Type B pancreatic cell (in vitro differentiated cells): ENCODE data around the gene GLRX. TPM values are rescaled to one million over a fixed set of nuclear protein-coding genes. Genes with fewer than 3 reads are reported as not detected.

Source experiments
- DNase-seq: peaks from one replicate; pipeline ENCODE4 v3.0.0; 2021; ENCODE audit warnings: mixed read lengths; ENCODE audit not compliant: unreplicated experiment; ENCODE audit errors: extremely low spot score
- H3K27ac Mint-ChIP-seq: 2 replicates; pipeline ENCODE4 v1.8.0; 2021; ENCODE audit warnings: mild to moderate bottlenecking, mixed read lengths
- H3K27me3 Mint-ChIP-seq: 2 replicates; pipeline ENCODE4 v1.8.0; 2021; ENCODE audit warnings: mixed read lengths
- H3K36me3 Mint-ChIP-seq: 2 replicates; pipeline ENCODE4 v1.8.0; 2021; ENCODE audit warnings: mixed read lengths
- H3K4me1 Mint-ChIP-seq: one replicate; pipeline ENCODE4 v1.8.0; 2021; ENCODE audit warnings: mixed read lengths; ENCODE audit not compliant: unreplicated experiment
- H3K4me3 Mint-ChIP-seq: 2 replicates; pipeline ENCODE4 v1.8.0; 2021; ENCODE audit warnings: mild to moderate bottlenecking, mixed read lengths
- H3K9me3 Mint-ChIP-seq: 2 replicates; pipeline ENCODE4 v1.8.0; 2021; ENCODE audit warnings: mixed read lengths
- total RNA-seq: library from RNA; stranded (reverse); gene quantifications from 2 replicates; pipeline ENCODE4 v1.2.1, GENCODE V29; 2021; ENCODE audit warnings: low replicate concordance
- TF ChIP-seq, protein P1 (sequence below): fragments of 200-600 bp; sonication (generic); conservative IDR thresholded peaks from 2 replicates; pipeline ENCODE4 v1.5.0; 2021; ENCODE audit warnings: antibody characterized with exemption, mild to moderate bottlenecking

Gene GLRX
- total RNA-seq, 1 donor from 2014 or later, result 18.7 TPM

DNA sequence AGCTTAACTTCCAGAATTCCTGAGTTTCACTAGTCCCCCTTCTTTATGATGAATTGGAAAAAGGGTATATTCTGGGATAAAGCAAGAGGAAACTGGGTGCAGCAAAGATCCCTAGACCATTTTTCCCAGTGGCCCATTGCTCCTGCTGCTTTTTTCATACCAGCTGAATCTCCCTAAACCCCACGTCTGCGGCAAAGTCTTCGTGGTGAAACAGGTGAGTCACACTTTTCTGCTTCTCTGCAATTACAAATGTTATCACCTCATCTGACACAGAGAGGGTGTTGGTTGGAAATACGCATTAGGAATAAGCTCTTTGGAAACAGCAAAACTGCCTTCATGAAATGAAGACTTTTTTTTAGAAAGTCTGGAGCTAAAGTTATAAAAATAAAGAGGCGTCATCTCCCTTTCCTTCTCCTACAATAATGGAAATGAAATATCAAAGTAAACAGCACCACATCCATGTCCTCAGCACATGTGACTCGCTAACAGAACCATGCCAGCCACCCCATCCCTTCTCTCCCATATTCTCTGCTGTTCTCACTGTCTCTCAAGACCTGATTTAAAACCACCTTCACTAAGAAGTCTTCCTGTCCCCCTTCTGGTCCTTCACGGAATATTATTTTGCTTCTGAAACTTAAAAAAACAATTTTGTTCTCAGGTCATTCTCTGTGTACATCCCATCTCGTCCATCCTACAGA is 39.5 kb upstream of the GLRX start:
- no peaks in the 10 kb centered on the region for H3K9me3 Mint-ChIP-seq
- peak overlapping the region; percentile 66 for H3K27ac Mint-ChIP-seq
- TF ChIP-seq, protein P1, sequence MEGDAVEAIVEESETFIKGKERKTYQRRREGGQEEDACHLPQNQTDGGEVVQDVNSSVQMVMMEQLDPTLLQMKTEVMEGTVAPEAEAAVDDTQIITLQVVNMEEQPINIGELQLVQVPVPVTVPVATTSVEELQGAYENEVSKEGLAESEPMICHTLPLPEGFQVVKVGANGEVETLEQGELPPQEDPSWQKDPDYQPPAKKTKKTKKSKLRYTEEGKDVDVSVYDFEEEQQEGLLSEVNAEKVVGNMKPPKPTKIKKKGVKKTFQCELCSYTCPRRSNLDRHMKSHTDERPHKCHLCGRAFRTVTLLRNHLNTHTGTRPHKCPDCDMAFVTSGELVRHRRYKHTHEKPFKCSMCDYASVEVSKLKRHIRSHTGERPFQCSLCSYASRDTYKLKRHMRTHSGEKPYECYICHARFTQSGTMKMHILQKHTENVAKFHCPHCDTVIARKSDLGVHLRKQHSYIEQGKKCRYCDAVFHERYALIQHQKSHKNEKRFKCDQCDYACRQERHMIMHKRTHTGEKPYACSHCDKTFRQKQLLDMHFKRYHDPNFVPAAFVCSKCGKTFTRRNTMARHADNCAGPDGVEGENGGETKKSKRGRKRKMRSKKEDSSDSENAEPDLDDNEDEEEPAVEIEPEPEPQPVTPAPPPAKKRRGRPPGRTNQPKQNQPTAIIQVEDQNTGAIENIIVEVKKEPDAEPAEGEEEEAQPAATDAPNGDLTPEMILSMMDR, result peak; percentile 37
- H3K27me3 Mint-ChIP-seq, result no peaks in the 10 kb centered on the region
- peaks cover 55% of the 10 kb centered on the region for H3K4me1 Mint-ChIP-seq
- H3K36me3 Mint-ChIP-seq, result no peaks in the 10 kb centered on the region
- peak overlapping the region; percentile 16 for H3K4me3 Mint-ChIP-seq
- no peak for DNase-seq

DNA sequence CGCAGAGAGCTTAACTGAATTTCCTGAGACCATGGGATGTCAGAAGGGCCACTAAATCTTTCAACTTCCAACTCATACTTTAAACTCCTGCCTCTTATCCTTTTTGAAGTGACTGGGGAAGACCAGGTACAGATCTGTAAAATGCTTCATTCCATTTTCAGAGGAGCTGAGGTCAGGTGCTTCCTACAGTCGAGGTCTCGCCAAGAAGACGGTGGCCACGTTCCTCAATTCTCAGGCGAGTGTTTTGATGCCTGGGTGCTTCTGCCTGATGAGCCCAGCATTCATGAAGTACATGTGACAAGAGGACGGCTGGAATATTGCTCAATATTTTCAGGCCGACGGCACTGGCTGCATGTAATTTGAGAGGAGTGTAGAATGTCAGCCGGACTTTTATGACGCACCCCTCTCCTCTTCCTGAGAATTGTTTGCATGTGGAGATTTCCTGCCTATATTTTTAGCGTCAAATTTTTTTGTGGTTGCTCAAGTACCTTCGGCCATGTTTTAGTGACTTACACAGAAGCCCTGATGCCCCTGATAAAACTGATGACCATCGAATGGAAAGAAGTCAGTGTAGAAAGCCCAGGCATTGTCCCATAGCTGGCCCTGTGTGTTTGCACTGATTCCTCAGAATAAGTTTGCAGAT is 38.8 kb upstream of the GLRX start:
- Mint-ChIP-seq H3K4me1 (peaks cover 55% of the 10 kb centered on the region), H3K27ac (peak overlapping the region; percentile 66), H3K36me3 (no peaks in the 10 kb centered on the region), H3K9me3 (no peaks in the 10 kb centered on the region), H3K4me3 (peak overlapping the region; percentile 13), H3K27me3 (no peaks in the 10 kb centered on the region)
- TF ChIP-seq, protein P1, result no peak
- no peak for DNase-seq

DNA sequence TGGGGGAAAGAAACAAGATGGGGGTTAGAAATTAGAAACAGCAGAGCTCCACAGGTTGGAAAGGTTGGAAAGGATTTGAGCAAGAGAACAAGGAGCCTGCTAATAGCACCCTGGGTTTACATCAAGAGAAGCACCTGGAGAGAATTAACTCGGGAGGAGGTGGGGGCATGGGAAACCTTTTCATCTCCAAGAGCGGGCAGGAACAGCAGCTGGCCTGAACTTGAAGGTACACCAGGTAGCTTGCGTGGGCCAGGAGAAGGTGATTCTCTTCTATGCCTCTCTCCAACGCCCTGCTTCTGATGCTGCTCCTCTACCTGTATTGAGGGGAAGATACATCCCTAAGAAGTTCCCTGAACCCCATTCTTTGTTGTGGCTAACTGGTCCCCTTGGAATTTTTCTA is 37.1 kb upstream of the GLRX start:
- TF ChIP-seq, protein P1, result no peak
- DNase-seq, result no peak
- no peaks in the 10 kb centered on the region for H3K36me3 Mint-ChIP-seq
- H3K27ac Mint-ChIP-seq, result no peak overlapping the region
- H3K4me3 Mint-ChIP-seq, result no peak overlapping the region
- H3K4me1 Mint-ChIP-seq, result peaks cover 48% of the 10 kb centered on the region
- no peaks in the 10 kb centered on the region for H3K9me3 Mint-ChIP-seq
- H3K27me3 Mint-ChIP-seq, result no peaks in the 10 kb centered on the region

DNA sequence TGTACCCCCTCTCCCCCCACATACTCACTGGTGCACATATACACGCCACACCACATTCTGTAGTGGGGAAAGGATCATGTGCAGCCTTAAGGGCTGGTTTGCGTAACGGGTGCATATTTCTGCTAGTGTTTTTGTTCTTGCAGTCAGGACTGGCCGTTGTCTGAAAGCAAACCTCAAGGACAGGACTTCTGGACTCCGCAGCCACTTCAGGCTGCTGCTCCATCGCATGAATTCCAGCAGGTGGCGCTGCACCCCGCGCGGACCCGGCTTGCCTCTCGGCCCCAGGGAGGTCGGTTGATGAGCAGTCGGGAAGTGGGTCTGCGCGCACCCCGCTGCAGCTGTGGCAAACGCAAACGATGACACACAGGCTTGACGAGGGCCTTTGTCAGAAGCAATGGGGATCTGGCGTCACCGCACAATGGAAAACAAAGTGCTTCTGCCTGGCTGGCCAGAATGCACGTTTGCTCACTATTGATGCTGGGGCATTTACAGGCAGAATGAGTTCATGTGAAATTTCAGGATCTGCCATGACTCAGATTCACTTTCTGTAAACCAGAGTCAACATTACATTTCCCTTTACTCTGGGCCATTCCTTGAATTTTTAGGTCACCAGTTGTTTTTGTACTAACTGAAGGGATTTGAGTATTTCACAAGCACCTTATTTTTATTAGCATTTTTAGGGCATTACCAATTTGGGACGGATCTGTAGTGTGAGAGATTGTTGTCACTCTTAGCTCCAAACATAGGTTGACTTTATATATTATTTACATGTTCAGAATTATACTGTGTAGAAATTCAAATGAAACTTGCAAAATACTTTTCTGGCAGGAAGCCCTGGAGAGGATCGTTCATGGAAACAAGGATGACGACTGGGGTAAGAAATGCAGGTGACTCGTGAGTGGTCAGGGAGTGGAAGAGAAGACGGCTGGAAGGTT is 36.4 kb upstream of the GLRX start:
- peaks cover 48% of the 10 kb centered on the region for H3K4me1 Mint-ChIP-seq
- H3K9me3 Mint-ChIP-seq, result no peaks in the 10 kb centered on the region
- peak overlapping the region; percentile 63 for H3K27ac Mint-ChIP-seq
- H3K36me3 Mint-ChIP-seq, result no peaks in the 10 kb centered on the region
- peak; percentile 93 for DNase-seq
- peak overlapping the region; percentile 82 for H3K4me3 Mint-ChIP-seq
- TF ChIP-seq, protein P1, result peak; percentile 99
- H3K27me3 Mint-ChIP-seq, result no peaks in the 10 kb centered on the region

DNA sequence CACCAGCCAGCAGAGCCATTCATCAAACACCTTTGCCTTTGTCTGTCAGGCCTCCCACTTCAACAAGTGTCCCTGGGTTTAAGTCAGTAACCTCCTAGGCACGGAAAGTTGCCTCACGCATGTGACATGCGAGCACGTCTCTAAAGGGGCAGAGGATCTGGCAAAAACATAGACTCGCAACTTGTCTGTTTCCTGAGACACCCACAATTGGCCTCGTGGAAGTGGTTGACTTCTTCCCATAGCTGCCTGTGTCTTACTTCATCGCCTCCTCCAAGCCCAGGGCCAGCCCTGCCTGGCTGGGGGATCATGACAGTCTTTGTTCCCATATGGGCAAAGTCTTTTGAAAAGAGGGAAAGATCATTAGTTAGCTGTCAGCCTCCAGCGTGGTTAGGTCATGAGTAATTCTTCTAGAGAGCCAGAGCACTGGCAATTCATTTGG is 35.5 kb upstream of the GLRX start:
- no peaks in the 10 kb centered on the region for H3K36me3 Mint-ChIP-seq
- H3K4me3 Mint-ChIP-seq, result peak overlapping the region; percentile 82
- DNase-seq, result no peak
- no peaks in the 10 kb centered on the region for H3K9me3 Mint-ChIP-seq
- TF ChIP-seq, protein P1, result no peak
- no peaks in the 10 kb centered on the region for H3K27me3 Mint-ChIP-seq
- H3K27ac Mint-ChIP-seq, result peak overlapping the region; percentile 63
- H3K4me1 Mint-ChIP-seq, result peaks cover 43% of the 10 kb centered on the region
